GM12874 (cell line): ENCODE measurements around the gene PLA2G4C.

Experiments
- TF ChIP-seq, protein P1 (sequence below): IDR thresholded peaks from 2 replicates; pipeline ENCODE4 v1.5.1; 2011; ENCODE audit warnings: low read depth, mild to moderate bottlenecking, control low read depth, low read length, moderate library complexity; ENCODE audit not compliant: insufficient read depth

The PLA2G4C gene

DNA sequence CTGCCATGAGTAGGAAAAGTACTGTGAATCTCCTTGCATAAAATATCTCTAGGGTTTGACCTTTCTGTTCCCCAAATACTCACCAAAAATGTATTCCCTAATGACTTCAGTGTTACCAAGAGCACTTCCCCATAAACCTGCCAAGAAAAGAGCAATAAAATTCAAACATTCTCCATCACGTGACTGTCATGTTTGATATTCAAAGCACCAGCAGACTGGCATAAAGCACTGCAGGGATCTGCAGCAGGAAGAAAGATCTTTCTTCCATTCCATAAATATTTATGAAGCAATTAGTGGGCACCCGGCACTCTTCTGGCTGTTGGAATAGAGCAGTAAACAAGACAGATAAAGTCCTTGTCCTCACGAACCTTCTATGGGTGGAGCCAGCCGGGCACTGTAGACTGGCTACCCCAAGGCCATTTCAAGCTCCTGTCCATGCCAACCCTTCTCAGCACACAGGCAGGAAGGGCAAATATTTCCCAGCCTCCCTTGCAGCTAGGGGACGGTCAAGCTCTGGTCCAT is 20.3 kb downstream of the PLA2G4C start:
- TF ChIP-seq, protein P1, sequence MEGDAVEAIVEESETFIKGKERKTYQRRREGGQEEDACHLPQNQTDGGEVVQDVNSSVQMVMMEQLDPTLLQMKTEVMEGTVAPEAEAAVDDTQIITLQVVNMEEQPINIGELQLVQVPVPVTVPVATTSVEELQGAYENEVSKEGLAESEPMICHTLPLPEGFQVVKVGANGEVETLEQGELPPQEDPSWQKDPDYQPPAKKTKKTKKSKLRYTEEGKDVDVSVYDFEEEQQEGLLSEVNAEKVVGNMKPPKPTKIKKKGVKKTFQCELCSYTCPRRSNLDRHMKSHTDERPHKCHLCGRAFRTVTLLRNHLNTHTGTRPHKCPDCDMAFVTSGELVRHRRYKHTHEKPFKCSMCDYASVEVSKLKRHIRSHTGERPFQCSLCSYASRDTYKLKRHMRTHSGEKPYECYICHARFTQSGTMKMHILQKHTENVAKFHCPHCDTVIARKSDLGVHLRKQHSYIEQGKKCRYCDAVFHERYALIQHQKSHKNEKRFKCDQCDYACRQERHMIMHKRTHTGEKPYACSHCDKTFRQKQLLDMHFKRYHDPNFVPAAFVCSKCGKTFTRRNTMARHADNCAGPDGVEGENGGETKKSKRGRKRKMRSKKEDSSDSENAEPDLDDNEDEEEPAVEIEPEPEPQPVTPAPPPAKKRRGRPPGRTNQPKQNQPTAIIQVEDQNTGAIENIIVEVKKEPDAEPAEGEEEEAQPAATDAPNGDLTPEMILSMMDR, result no peak

DNA sequence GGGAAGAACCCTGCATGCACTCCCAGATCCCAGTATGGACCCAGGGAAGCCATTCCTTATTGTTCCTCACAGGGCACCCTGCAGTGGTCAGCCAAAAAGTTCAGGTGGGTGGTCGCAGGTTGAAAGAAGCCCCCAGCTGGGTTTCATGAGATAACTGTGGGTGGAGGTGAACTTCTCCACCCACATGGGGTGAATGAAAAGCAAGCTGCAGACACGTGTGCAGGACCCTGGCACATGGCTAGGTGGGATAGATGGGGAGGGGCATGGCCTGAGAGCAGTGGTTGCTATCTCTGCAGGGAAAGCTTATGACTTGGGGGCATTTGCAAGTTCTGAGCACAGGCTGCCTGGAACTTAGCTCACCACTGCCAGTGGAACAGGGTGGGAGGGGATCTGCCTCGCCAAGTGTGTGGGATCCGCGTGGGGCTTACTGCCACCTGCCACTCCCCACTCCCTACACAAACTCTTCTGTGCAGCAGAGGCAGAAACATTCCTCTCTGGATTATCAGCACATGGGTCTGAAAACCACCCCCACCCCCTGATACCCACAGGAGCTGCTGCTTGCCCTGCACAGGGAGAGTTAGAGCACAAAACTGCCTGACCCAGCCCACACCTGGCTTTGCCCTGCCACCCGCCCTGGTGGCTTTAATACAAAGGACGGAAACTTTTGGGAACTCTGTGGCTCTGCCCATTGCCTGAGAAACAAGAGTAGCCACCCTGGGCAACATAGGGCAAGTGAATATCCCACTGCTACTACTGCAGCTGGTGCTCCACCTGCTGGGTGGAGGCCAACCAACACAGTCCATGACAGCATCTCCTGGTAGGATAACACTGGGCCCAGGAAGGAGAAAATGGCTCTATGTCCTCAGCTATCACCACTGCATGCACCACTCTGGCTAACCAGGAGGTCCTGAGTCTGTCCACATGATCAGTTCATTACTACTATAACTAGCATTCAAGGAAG is 24.4 kb downstream of the PLA2G4C start:
- TF ChIP-seq, protein P1, result 0 out of 2 replicates have a peak, but pooled peaks have one; percentile 13

DNA sequence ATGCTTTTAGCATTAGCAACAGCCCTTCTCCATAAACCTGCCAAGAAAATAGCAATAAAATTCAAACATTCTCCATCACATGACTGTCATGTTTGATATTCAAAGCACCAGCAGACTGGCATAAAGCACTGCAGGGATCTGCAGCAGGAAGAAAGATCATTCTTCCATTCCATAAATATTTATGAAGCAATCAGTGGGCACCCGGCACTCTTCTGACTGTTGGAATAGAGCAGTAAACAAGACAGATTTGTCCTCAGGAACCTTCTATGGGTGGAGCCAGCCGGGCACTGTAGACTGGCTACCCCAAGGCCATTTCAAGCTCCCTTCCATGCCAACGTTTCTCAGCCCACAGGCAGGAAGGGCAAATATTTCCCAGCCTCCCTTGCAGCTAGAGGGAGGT is 25.5 kb downstream of the PLA2G4C start:
- TF ChIP-seq, protein P1, result no peak

DNA sequence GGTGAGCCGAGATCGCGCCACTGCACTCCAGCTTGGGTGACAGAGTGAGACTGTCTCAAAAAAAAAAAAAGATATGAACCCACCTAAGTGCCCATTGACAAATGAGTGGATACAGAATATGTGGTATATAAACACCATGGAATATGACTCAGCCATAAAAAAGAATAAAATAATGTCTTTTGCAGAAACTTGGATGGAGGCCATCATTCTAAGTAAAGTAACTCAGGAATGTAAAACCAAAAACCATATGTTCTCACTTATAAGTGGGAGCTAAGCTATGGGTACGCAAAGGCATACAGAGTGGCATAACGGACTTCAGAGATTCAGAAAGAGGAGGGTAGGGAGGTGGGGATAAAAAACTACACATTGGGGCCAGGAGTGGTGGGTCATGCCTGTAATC is 29.5 kb downstream of the PLA2G4C start:
- TF ChIP-seq, protein P1, result no peak

DNA sequence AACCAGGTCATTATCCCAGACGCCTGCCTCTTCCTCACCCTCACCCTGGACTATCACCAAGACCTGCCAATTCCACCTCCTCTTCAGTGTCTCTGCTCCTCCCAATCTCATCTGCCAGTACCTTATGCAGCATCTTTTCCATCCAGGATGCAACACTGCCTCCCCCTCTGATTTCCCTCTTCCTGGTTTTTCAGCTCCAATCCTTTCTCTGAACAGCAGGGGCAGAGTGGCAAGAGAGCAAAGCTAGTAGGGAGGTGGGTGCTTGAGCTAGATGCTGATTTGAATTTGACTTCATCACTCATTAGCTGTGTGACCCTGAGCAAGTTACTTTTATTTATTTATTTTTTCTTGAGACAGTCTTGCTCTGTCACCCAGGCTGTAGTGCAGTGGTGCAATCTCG is 41.2 kb downstream of the PLA2G4C start:
- TF ChIP-seq, protein P1, result no peak

DNA sequence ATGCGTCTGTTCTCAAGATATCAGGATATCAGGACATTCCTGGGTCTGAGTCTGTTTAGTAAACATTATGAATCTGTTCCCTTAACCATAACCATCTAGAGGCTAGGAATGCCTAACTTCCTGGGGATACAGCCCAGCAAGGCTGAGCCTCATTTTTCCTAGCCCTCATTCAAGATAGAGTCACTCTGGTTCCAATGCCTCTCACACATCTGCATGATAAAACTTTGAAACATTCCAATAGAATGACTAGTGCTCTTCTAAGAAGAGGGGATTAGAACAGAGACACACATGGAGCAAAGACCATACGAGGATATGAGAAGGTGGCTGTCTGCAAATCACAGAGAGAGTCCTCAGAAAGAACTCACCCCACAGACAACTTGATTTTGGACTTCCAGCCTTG is 46.1 kb downstream of the PLA2G4C start:
- TF ChIP-seq, protein P1, result no peak

DNA sequence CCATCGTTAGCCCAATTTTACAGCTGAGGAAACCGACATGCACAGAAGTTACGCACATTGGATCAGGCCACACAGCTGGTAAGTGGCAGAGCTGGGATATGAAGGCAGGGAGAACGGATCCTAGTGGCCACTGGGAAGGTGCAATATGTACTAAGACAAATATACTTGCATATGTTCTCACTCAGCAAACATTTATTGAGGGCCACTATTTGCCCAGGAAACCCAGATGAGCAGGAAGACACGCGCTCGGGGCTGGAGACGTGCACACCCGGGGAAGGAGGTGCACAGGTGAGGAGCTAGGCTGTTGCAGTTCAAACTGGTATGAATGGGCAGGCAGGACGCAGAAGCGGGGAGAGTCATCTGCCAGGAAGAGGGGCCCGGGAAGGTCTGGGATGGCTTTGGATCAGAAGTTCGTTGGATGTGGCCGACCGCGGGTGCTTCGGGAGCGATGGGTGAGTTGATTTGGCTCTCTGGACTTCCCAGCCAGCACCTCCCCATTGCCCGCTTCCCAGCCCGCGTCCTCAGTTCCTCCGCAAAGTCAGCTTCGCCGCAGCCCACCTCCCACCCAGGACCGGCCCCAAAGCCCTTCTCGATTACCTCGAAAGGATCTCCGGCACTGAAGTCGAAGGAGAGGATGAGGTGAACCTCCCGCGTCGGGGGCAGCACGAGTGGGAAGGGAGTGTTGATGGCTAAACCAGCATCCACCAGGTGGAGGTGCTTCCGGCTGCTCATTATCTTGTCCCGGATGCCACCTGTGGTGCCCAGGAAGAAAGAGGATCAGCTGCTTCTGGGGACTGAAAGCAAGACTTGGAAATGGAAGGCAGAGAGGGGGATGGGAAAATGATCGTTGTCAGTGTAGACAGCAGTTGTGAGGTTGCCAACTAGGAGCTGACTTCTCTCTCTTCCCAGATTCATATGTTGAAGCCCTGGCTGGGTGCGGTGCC is 48.9 kb downstream of the PLA2G4C start:
- TF ChIP-seq, protein P1, result no peak
